Measurements from ENCODE around the gene MST1.

The MST1 gene

GRCh38 chr3:49656541-49657112, 32.6 kb downstream of the MST1 start:
- no peak for DNase-seq (ENCODE audit: low read depth in 2 of 2)

GRCh38 chr3:49655731-49656285, 33.5 kb downstream of the MST1 start:
- DNase-seq (ENCODE audit: low read depth in 2 of 2) = no peak

- no peak for DNase-seq (ENCODE audit: low read depth in 2 of 2)
Measured at GRCh38 chr3:49654955-49655556, 34.2 kb downstream of the MST1 start.

GRCh38 chr3:49654176-49654825, 35.0 kb downstream of the MST1 start:
- DNase-seq (ENCODE audit: low read depth in 2 of 2) = no peak

- DNase-seq (ENCODE audit: low read depth in 2 of 2) = no peak
Measured at GRCh38 chr3:49653621-49654020, 35.7 kb downstream of the MST1 start.

- DNase-seq (ENCODE audit: low read depth in 2 of 2) = no peak
Measured at GRCh38 chr3:49652903-49653415, 36.3 kb downstream of the MST1 start.

- no peak for DNase-seq (ENCODE audit: low read depth in 2 of 2)
Measured at GRCh38 chr3:49652218-49652902, 36.9 kb downstream of the MST1 start.

GRCh38 chr3:49650637-49651036, 38.6 kb downstream of the MST1 start:
- no peak for DNase-seq (ENCODE audit: low read depth in 2 of 2)

- DNase-seq (ENCODE audit: low read depth in 2 of 2) = no peak
Measured at GRCh38 chr3:49650177-49650576, 39.1 kb downstream of the MST1 start.

- DNase-seq (ENCODE audit: low read depth in 2 of 2) = no peak
Measured at GRCh38 chr3:49649576-49649975, 39.7 kb downstream of the MST1 start.

GRCh38 chr3:49648354-49649019, 40.8 kb downstream of the MST1 start:
- no peak for DNase-seq (ENCODE audit: low read depth in 2 of 2)

GRCh38 chr3:49647741-49648140, 41.5 kb downstream of the MST1 start:
- DNase-seq (ENCODE audit: low read depth in 2 of 2) = no peak

GRCh38 chr3:49646236-49646635, 43.0 kb downstream of the MST1 start:
- no peak for DNase-seq (ENCODE audit: low read depth in 2 of 2)

GRCh38 chr3:49644684-49645083, 44.6 kb downstream of the MST1 start:
- no peak for DNase-seq (ENCODE audit: low read depth in 2 of 2)

- DNase-seq (ENCODE audit: low read depth in 2 of 2) = no peak
Measured at GRCh38 chr3:49642708-49643145, 46.5 kb downstream of the MST1 start.

- DNase-seq (ENCODE audit: low read depth in 2 of 2) = no peak
Measured at GRCh38 chr3:49641921-49642707, 47.2 kb downstream of the MST1 start.

GRCh38 chr3:49641292-49641691, 48.0 kb downstream of the MST1 start:
- DNase-seq (ENCODE audit: low read depth in 2 of 2) = no peak

GRCh38 chr3:49639551-49639950, 49.7 kb downstream of the MST1 start:
- no peak for DNase-seq (ENCODE audit: low read depth in 2 of 2)

GRCh38 chr3:49638445-49638844, 50.8 kb downstream of the MST1 start:
- DNase-seq (ENCODE audit: low read depth in 2 of 2) = no peak

GRCh38 chr3:49636883-49637609, 52.2 kb downstream of the MST1 start:
- no peak for DNase-seq (ENCODE audit: low read depth in 2 of 2)
